Mesothelial cell of epicardium (in vitro differentiated cells): ENCODE results near the gene COL1A1. TPM values are rescaled to one million over a fixed set of nuclear protein-coding genes. Genes with fewer than 3 reads are reported as not detected.

ENCODE experiments used
- DNase-seq, 2 experiments: peaks; one replicate each; pipeline ENCODE4 v3.0.0; 2021; ENCODE audit warnings: low spot score in 2 of 2; ENCODE audit not compliant: unreplicated experiment in 2 of 2
- H3K27ac Mint-ChIP-seq: 2 replicates; pipeline ENCODE4 v1.8.0; 2021; ENCODE audit warnings: mixed read lengths
- H3K27me3 Mint-ChIP-seq: 2 replicates; pipeline ENCODE4 v1.8.0; 2021; ENCODE audit warnings: low read depth, mixed read lengths
- H3K36me3 Mint-ChIP-seq: 2 replicates; pipeline ENCODE4 v1.8.0; 2021; ENCODE audit warnings: mixed read lengths
- H3K4me1 Mint-ChIP-seq: 2 replicates; pipeline ENCODE4 v1.8.0; 2021; ENCODE audit warnings: mixed read lengths
- H3K4me3 Mint-ChIP-seq: 2 replicates; pipeline ENCODE4 v1.8.0; 2021; ENCODE audit warnings: mild to moderate bottlenecking, moderate library complexity, mixed read lengths
- H3K9me3 Mint-ChIP-seq: 2 replicates; pipeline ENCODE4 v1.8.0; 2021; ENCODE audit warnings: mixed read lengths
- total RNA-seq: library from RNA; stranded (reverse); gene quantifications from 3 replicates; pipeline ENCODE4 v1.2.1, GENCODE V29; 2021
- TF ChIP-seq, protein P1 (sequence below): fragments of 200-600 bp; sonication (generic); IDR thresholded peaks from one replicate; pipeline ENCODE4 v1.5.0; 2021; ENCODE audit warnings: antibody characterized with exemption; ENCODE audit not compliant: unreplicated experiment

Gene COL1A1
- total RNA-seq, 1 donor from 2014 or later, result 3,972 TPM

DNA sequence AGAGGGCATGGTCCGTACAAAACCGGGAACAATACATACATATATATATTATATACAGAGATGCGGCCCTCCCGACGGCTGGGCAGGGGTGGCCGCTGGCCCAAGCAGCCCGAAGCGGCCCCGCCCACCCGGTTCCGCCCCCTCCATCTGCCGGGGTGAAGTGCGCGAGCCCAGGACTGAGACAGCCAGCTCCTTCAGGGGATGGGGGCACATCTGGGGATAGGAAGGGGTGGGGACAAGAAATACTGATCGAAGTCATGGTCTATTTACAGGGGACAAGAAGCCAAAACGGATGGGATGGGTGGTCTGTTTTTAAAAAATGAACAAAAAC, 67.7 kb downstream of the COL1A1 start:
- Mint-ChIP-seq H3K27ac (no peak overlapping the region), H3K4me1 (peaks cover 8% of the 10 kb centered on the region), H3K4me3 (no peak overlapping the region)

More for the DNA sequence above, 67.7 kb downstream of the COL1A1 start:
- Mint-ChIP-seq H3K27me3 (peaks cover 7% of the 10 kb centered on the region), H3K36me3 (peaks cover 24% of the 10 kb centered on the region), H3K9me3 (no peaks in the 10 kb centered on the region)
- TF ChIP-seq, protein P1, sequence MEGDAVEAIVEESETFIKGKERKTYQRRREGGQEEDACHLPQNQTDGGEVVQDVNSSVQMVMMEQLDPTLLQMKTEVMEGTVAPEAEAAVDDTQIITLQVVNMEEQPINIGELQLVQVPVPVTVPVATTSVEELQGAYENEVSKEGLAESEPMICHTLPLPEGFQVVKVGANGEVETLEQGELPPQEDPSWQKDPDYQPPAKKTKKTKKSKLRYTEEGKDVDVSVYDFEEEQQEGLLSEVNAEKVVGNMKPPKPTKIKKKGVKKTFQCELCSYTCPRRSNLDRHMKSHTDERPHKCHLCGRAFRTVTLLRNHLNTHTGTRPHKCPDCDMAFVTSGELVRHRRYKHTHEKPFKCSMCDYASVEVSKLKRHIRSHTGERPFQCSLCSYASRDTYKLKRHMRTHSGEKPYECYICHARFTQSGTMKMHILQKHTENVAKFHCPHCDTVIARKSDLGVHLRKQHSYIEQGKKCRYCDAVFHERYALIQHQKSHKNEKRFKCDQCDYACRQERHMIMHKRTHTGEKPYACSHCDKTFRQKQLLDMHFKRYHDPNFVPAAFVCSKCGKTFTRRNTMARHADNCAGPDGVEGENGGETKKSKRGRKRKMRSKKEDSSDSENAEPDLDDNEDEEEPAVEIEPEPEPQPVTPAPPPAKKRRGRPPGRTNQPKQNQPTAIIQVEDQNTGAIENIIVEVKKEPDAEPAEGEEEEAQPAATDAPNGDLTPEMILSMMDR, result no peak
- no peak for DNase-seq

Other genes starting within 250 kb of the COL1A1 start
- 2.6 to 2.8 TPM (median 2.7 TPM) in 3 replicates for gene DLX4, start 232.4 kb downstream of the COL1A1 start, total RNA-seq
- 5.2 to 7.7 TPM (median 6.6 TPM) in 3 replicates for gene DLX3, start 206.4 kb downstream of the COL1A1 start, total RNA-seq
- gene ITGA3, start 145.5 kb downstream of the COL1A1 start, total RNA-seq, result 133 to 149 TPM (median 143 TPM) in 3 replicates
- 44.6 to 46.0 TPM (median 45.4 TPM) in 3 replicates for gene PDK2, start 106.3 kb downstream of the COL1A1 start, total RNA-seq
- gene SAMD14, start 71.5 kb downstream of the COL1A1 start, total RNA-seq, result 17.3 to 20.0 TPM (median 19.4 TPM) in 3 replicates
- 56.4 to 58.6 TPM (median 56.6 TPM) in 3 replicates for gene PPP1R9B, start 51.0 kb downstream of the COL1A1 start, total RNA-seq
- not detected in 3 replicates for gene SGCA, start 35.6 kb downstream of the COL1A1 start, total RNA-seq
- gene TMEM92, start 72.8 kb upstream of the COL1A1 start, total RNA-seq, result 2.7 to 3.9 TPM (median 3.6 TPM) in 3 replicates
- 32.3 to 35.3 TPM (median 33.3 TPM) in 3 replicates for gene XYLT2, start 144.5 kb upstream of the COL1A1 start, total RNA-seq
- gene MRPL27, start 171.6 kb upstream of the COL1A1 start, total RNA-seq, result 55.0 to 57.5 TPM (median 56.0 TPM) in 3 replicates
- gene EME1, start 171.6 kb upstream of the COL1A1 start, total RNA-seq, result 7.8 to 11.6 TPM (median 10.3 TPM) in 3 replicates
- gene LRRC59, start 195.9 kb upstream of the COL1A1 start, total RNA-seq, result 60.7 to 65.1 TPM (median 63.5 TPM) in 3 replicates
- 107 to 113 TPM (median 112 TPM) in 3 replicates for gene ACSF2, start 224.6 kb upstream of the COL1A1 start, total RNA-seq